ENCODE results near the gene IL1B.

DNA sequence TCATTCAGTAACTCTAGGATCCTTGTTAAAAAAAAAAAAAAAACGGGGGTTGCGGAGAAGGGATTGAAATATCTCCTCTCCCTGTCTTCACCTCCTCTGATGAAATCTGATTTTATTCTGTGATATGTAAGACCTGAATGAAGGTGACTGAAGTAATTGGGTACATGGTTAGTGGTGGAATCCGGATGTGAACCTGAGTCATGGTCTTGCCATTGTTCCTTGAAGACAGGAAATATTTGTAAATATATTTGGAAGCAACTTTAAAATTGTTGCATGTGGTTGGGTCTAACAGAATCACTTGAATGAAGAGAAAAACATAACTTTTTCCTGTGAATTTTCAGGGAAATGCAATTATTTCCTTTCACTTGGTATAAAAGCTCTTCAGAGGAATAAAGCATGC, 49.3 kb downstream of the IL1B start:
- TF ChIP-seq EP300 (IDR thresholded peaks at IDR 0.05) = no peak
- TF ChIP-seq, protein P1, sequence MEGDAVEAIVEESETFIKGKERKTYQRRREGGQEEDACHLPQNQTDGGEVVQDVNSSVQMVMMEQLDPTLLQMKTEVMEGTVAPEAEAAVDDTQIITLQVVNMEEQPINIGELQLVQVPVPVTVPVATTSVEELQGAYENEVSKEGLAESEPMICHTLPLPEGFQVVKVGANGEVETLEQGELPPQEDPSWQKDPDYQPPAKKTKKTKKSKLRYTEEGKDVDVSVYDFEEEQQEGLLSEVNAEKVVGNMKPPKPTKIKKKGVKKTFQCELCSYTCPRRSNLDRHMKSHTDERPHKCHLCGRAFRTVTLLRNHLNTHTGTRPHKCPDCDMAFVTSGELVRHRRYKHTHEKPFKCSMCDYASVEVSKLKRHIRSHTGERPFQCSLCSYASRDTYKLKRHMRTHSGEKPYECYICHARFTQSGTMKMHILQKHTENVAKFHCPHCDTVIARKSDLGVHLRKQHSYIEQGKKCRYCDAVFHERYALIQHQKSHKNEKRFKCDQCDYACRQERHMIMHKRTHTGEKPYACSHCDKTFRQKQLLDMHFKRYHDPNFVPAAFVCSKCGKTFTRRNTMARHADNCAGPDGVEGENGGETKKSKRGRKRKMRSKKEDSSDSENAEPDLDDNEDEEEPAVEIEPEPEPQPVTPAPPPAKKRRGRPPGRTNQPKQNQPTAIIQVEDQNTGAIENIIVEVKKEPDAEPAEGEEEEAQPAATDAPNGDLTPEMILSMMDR (IDR thresholded peaks at IDR 0.05) = no peak
- no peak for TF ChIP-seq POLR2A (IDR thresholded peaks at IDR 0.05)

Measured in tibial nerve (tissue), 4 donors.